MM.1S (cell line): Measurements from ENCODE around the gene MAGIX.

ENCODE experiments used
- DNase-seq: peaks from one replicate; pipeline ENCODE4 v3.0.0-alpha.2; 2015
- H2AFZ ChIP-seq: fragments of 300-600 bp; sonication (generic); 2 replicates; pipeline ENCODE4 v1.6.0; 2016; ENCODE audit warnings: antibody characterized with exemption, low read length
- H3F3A ChIP-seq: fragments of 300-600 bp; sonication (generic); 2 replicates; pipeline ENCODE4 v1.6.1; 2016; ENCODE audit warnings: mild to moderate bottlenecking, antibody characterized with exemption, low read length, moderate library complexity, mixed read lengths; ENCODE audit not compliant: insufficient read depth
- H3K27ac ChIP-seq: fragments of 300-600 bp; sonication (generic); 2 replicates; pipeline ENCODE4 v1.5.1; 2016; ENCODE audit warnings: mild to moderate bottlenecking, low read length
- H3K27me3 ChIP-seq: fragments of 300-600 bp; sonication (generic); replicated peaks from 2 replicates; pipeline ENCODE4 v1.6.0; 2016; ENCODE audit warnings: low read length; ENCODE audit not compliant: insufficient read depth
- H3K36me3 ChIP-seq: fragments of 300-600 bp; sonication (generic); replicated peaks from 2 replicates; pipeline ENCODE4 v1.6.1; 2016; ENCODE audit warnings: mild to moderate bottlenecking, low read length, mixed read lengths; ENCODE audit not compliant: insufficient read depth
- H3K4me1 ChIP-seq: fragments of 300-600 bp; sonication (generic); 2 replicates; pipeline ENCODE4 v1.6.1; 2016; ENCODE audit warnings: low read length, mixed read lengths
- H3K4me2 ChIP-seq: fragments of 300-600 bp; sonication (generic); 2 replicates; pipeline ENCODE4 v1.6.0; 2016; ENCODE audit warnings: low read depth, low read length
- H3K4me3 ChIP-seq: fragments of 300-600 bp; sonication (generic); 2 replicates; pipeline ENCODE4 v1.5.1; 2016; ENCODE audit warnings: low read length, mixed read lengths
- H3K79me2 ChIP-seq: fragments of 300-600 bp; sonication (generic); 2 replicates; pipeline ENCODE4 v1.6.1; 2016; ENCODE audit warnings: mixed run types, low read length, mixed read lengths
- H3K9ac ChIP-seq: fragments of 300-600 bp; sonication (generic); 2 replicates; pipeline ENCODE4 v1.6.1; 2016; ENCODE audit warnings: low read length, mixed read lengths
- H3K9me2 ChIP-seq: fragments of 300-600 bp; sonication (generic); replicated peaks from 2 replicates; pipeline ENCODE4 v1.6.1; 2016; ENCODE audit warnings: mild to moderate bottlenecking, low read length, mixed read lengths; ENCODE audit not compliant: insufficient read depth
- H3K9me3 ChIP-seq: fragments of 300-600 bp; sonication (generic); replicated peaks from 2 replicates; pipeline ENCODE4 v1.6.1; 2016; ENCODE audit warnings: mild to moderate bottlenecking, low read length, mixed read lengths; ENCODE audit not compliant: insufficient read depth
- H4K20me1 ChIP-seq: fragments of 300-600 bp; sonication (generic); 2 replicates; pipeline ENCODE4 v1.6.1; 2016; ENCODE audit warnings: mild to moderate bottlenecking, low read length, moderate library complexity, mixed read lengths; ENCODE audit not compliant: insufficient read depth
- CTCF ChIP-seq: fragments of 300-600 bp; sonication (generic); IDR thresholded peaks from 2 replicates; pipeline ENCODE4 v1.5.1; 2016; ENCODE audit warnings: antibody characterized with exemption, low read length, mixed read lengths
- EZH2 ChIP-seq: fragments of 300-600 bp; sonication (generic); optimal IDR thresholded peaks from 2 replicates; pipeline ENCODE3; 2017; ENCODE audit warnings: low read depth, mild to moderate bottlenecking, antibody characterized with exemption, low read length, mixed read lengths
- EZH2phosphoT487 ChIP-seq: fragments of 300-600 bp; sonication (generic); IDR thresholded peaks from 2 replicates; pipeline ENCODE4 v1.6.1; 2018; ENCODE audit warnings: antibody characterized with exemption, low read length

MAGIX gene

GRCh38 chrX:49186125-49187027 is 23.8 kb downstream of the MAGIX start, which contains the start of gene PRICKLE3:
Gene PRICKLE3, minus strand, starts transcription at chrX:49186373. Its CDS starts 76 bp downstream, at chrX:49186297.
- peak; percentile 44 for TF ChIP-seq CTCF
- TF ChIP-seq EZH2 = no peak
- no peaks in the 10 kb centered on the region for H3K4me1 ChIP-seq
- H3K9ac ChIP-seq = peak within 1 kb of the TSS; percentile 77
- H3K27ac ChIP-seq = no peak within 1 kb of the TSS
- DNase-seq = peak; percentile 73
- H3F3A ChIP-seq = no peaks in the 10 kb centered on the region
- H3K36me3 ChIP-seq = no peaks in the 10 kb centered on the region
- peak within 1 kb of the TSS; percentile 74 for H3K4me3 ChIP-seq
- peak within 1 kb of the TSS; percentile 76 for H3K4me2 ChIP-seq
- peaks cover 4% of the 10 kb centered on the region; the same call in 1 of the 2 replicates for H3K79me2 ChIP-seq
- H3K9me2 ChIP-seq = no peaks in the 10 kb centered on the region
- H3K9me3 ChIP-seq = no peaks in the 10 kb centered on the region
- peak within 1 kb of the TSS; percentile 72 for H2AFZ ChIP-seq
- no peaks in the 10 kb centered on the region for H4K20me1 ChIP-seq
- H3K27me3 ChIP-seq = no peaks in the 10 kb centered on the region

- H3K4me1 ChIP-seq = no peaks in the 10 kb centered on the region
- H3F3A ChIP-seq = no peaks in the 10 kb centered on the region
- no peak overlapping the region for H3K27ac ChIP-seq
- no peak overlapping the region for H3K4me2 ChIP-seq
- TF ChIP-seq CTCF (no peak), EZH2 (no peak), EZH2phosphoT487 (no peak)
- peaks cover 4% of the 10 kb centered on the region; the same call in 1 of the 2 replicates for H3K79me2 ChIP-seq
- no peaks in the 10 kb centered on the region for H4K20me1 ChIP-seq
- no peak overlapping the region for H3K4me3 ChIP-seq
- H3K36me3 ChIP-seq = no peaks in the 10 kb centered on the region
- no peak for DNase-seq
- no peaks in the 10 kb centered on the region for H3K9me3 ChIP-seq
- H3K9me2 ChIP-seq = no peaks in the 10 kb centered on the region
- no peak overlapping the region for H2AFZ ChIP-seq
- no peak overlapping the region for H3K9ac ChIP-seq
- H3K27me3 ChIP-seq = no peaks in the 10 kb centered on the region
Measured at GRCh38 chrX:49187028-49187394, 24.5 kb downstream of the MAGIX start.

GRCh38 chrX:49187526-49187925 is 25.0 kb downstream of the MAGIX start:
- Histone ChIP-seq H3K36me3 (no peaks in the 10 kb centered on the region), H3K4me3 (no peak overlapping the region), H3K9ac (no peak overlapping the region), H3K9me2 (no peaks in the 10 kb centered on the region), H3K4me2 (no peak overlapping the region), H3K27ac (no peak overlapping the region), H3K79me2 (peaks cover 4% of the 10 kb centered on the region; the same call in 1 of the 2 replicates), H3K4me1 (no peaks in the 10 kb centered on the region; the same call in 1 of the 2 replicates), H3F3A (no peaks in the 10 kb centered on the region), H4K20me1 (no peaks in the 10 kb centered on the region), H3K27me3 (no peaks in the 10 kb centered on the region), H2AFZ (no peak overlapping the region), H3K9me3 (no peaks in the 10 kb centered on the region)
- TF ChIP-seq CTCF = no peak
- no peak for TF ChIP-seq EZH2phosphoT487
- TF ChIP-seq EZH2 = no peak
- DNase-seq = no peak
